A549 (cell line): Measurements from ENCODE around the gene APOBEC3G. TPM values are rescaled to one million over a fixed set of nuclear protein-coding genes. Genes with fewer than 3 reads are reported as not detected.

Source experiments
- ATAC-seq, 2 experiments: fragments of 200-7000 bp in 1 of 2; fragments of >200 bp in 1 of 2; cut with Nextera tagmentation in 1 of 2; cut with Tn5 transposase in 1 of 2; 3 replicates each; pipeline versions ENCODE4 v1.8.0 to v1.9.1; 2018 to 2020; ENCODE audit warnings: mild to moderate bottlenecking in 1 of 2, moderate library complexity in 1 of 2
- CTCF ChIA-PET: fragments of 300-600 bp; sonication (Branson Sonifier 250); formaldehyde crosslinking; extraction: SDS; loops from one replicate; lab custom pipeline; 2021; ENCODE audit warnings: antibody characterized with exemption, inconsistent platforms; lab: Yijun Ruan, JAX
- POLR2A ChIA-PET: fragments of 350-600 bp; formaldehyde crosslinking; extraction: SDS; loops from one replicate; lab custom pipeline; 2021; ENCODE audit warnings: antibody characterized with exemption, inconsistent platforms; lab: Yijun Ruan, JAX
- DNase-seq, 2 experiments: peaks; one replicate each; pipeline versions ENCODE4 v3.0.0 to v3.0.0-alpha.2; 2011 to 2016; ENCODE audit warnings: low read depth in 1 of 2, low spot score in 1 of 2
- FAIRE-seq: peaks from 2 replicates; lab custom pipeline; 2011; peaks lifted over from hg19 to GRCh38; lab: Jason Lieb, UNC
- H3K27ac ChIP-seq, 2 experiments: fragments of >200 bp; sonication (Bioruptor Twin); formaldehyde crosslinking; 3 replicates each; pipeline ENCODE4 v1.5.1; 2016 to 2017
- H3K4me1 ChIP-seq: fragments of >200 bp; sonication (Bioruptor Twin); formaldehyde crosslinking; 3 replicates; pipeline ENCODE4 v1.6.1; 2016
- H3K4me2 ChIP-seq: fragments of >200 bp; sonication (Bioruptor Twin); formaldehyde crosslinking; 3 replicates; pipeline ENCODE4 v1.6.1; 2016
- H3K4me3 ChIP-seq: fragments of >200 bp; sonication (Bioruptor Twin); formaldehyde crosslinking; 3 replicates; pipeline ENCODE4 v1.5.1; 2016
- H3K9me3 ChIP-seq: fragments of >200 bp; sonication (Bioruptor Twin); formaldehyde crosslinking; 3 replicates; pipeline ENCODE4 v1.6.1; 2016
- CBX2 ChIP-seq: fragments of 200-600 bp; sonication (generic); IDR thresholded peaks from 2 replicates; pipeline ENCODE4 v1.6.1; 2016; ENCODE audit warnings: low read depth, mild to moderate bottlenecking, borderline replicate concordance
- CHD4 ChIP-seq: fragments of 200-600 bp; sonication (generic); IDR thresholded peaks from 2 replicates; pipeline ENCODE4 v1.6.1; 2016; ENCODE audit warnings: antibody characterized with exemption, mild to moderate bottlenecking, borderline replicate concordance
- CTCF ChIP-seq: fragments of >200 bp; sonication (Bioruptor Twin); formaldehyde crosslinking; IDR thresholded peaks from 3 replicates; pipeline ENCODE4 v1.5.1; 2016
- ELK1 ChIP-seq: fragments of 150-350 bp; IDR thresholded peaks from 2 replicates; pipeline ENCODE4 v1.6.1; 2014; ENCODE audit warnings: low read depth, mild to moderate bottlenecking, low read length
- FOSB ChIP-seq: fragments of 250-450 bp; sonication (Bioruptor Pico); IDR thresholded peaks from 2 replicates; pipeline ENCODE4 v1.5.0; 2020; ENCODE audit warnings: mild to moderate bottlenecking, moderate library complexity
- FOXS1 ChIP-seq: fragments of 250-450 bp; sonication (Bioruptor Pico); IDR thresholded peaks from 2 replicates; pipeline ENCODE4 v1.5.0; 2020; ENCODE audit warnings: mild to moderate bottlenecking, moderate library complexity
- GATA3 ChIP-seq: IDR thresholded peaks from 2 replicates; pipeline ENCODE4 v1.6.1; 2012; ENCODE audit warnings: borderline replicate concordance
- HES2 ChIP-seq: fragments of >200 bp; sonication (Bioruptor Twin); formaldehyde crosslinking; IDR thresholded peaks from 2 replicates; pipeline ENCODE4 v1.6.1; 2016
- HOXA7 ChIP-seq: fragments of 250-450 bp; sonication (Bioruptor Pico); IDR thresholded peaks from 2 replicates; pipeline ENCODE4 v1.5.0; 2020; ENCODE audit warnings: mild to moderate bottlenecking, moderate library complexity
- HOXB13 ChIP-seq: fragments of 250-450 bp; sonication (Bioruptor Pico); IDR thresholded peaks from 2 replicates; pipeline ENCODE4 v1.5.0; 2020; ENCODE audit warnings: low read depth, mild to moderate bottlenecking, moderate library complexity
- HOXB5 ChIP-seq: fragments of 250-450 bp; sonication (Bioruptor Pico); IDR thresholded peaks from 2 replicates; pipeline ENCODE4 v1.5.0; 2020; ENCODE audit warnings: mild to moderate bottlenecking, moderate library complexity
- JUNB ChIP-seq: fragments of >200 bp; sonication (Bioruptor Twin); formaldehyde crosslinking; IDR thresholded peaks from 2 replicates; pipeline ENCODE4 v1.6.1; 2016
- KDM1A ChIP-seq: fragments of 200-600 bp; sonication (generic); IDR thresholded peaks from 2 replicates; pipeline ENCODE4 v1.6.1; 2016; ENCODE audit warnings: low read depth, mild to moderate bottlenecking
- KDM5A ChIP-seq: fragments of 200-600 bp; sonication (generic); IDR thresholded peaks from 2 replicates; pipeline ENCODE4 v1.6.1; 2016; ENCODE audit warnings: antibody characterized with exemption, mild to moderate bottlenecking
- MYC ChIP-seq: IDR thresholded peaks from 2 replicates; pipeline ENCODE4 v1.6.1; 2012; ENCODE audit warnings: mild to moderate bottlenecking, inconsistent platforms, low read length, improper control_type of control experiment, borderline replicate concordance
- NPAS2 ChIP-seq: fragments of 250-450 bp; sonication (Bioruptor Pico); IDR thresholded peaks from 2 replicates; pipeline ENCODE4 v1.8.0; 2022; ENCODE audit warnings: mild to moderate bottlenecking, moderate library complexity, borderline replicate concordance
- NR3C1 ChIP-seq: fragments of >200 bp; sonication (Bioruptor Twin); formaldehyde crosslinking; IDR thresholded peaks from 3 replicates; pipeline ENCODE4 v1.6.1; 2017
- POLR2A ChIP-seq: IDR thresholded peaks from 2 replicates; pipeline ENCODE4 v1.6.1; 2012; ENCODE audit warnings: mild to moderate bottlenecking, low read length
- POLR2AphosphoS2 ChIP-seq: conservative IDR thresholded peaks from 2 replicates; pipeline ENCODE4 v1.6.1; 2012; ENCODE audit warnings: low read length, improper control_type of control experiment, inconsistent platforms
- RCOR1 ChIP-seq: fragments of 150-350 bp; IDR thresholded peaks from 2 replicates; pipeline ENCODE4 v1.6.1; 2014; ENCODE audit warnings: antibody characterized with exemption, low read length, low read depth
- SMC3 ChIP-seq: fragments of >200 bp; sonication (Bioruptor Twin); formaldehyde crosslinking; IDR thresholded peaks from 3 replicates; pipeline ENCODE4 v1.6.1; 2018; ENCODE audit warnings: inconsistent platforms
- SREBF2 ChIP-seq: fragments of 450-650 bp; IDR thresholded peaks from 2 replicates; pipeline ENCODE4 v1.6.1; 2014; ENCODE audit warnings: mild to moderate bottlenecking, moderate library complexity
- ZC3H11A ChIP-seq: fragments of 450-650 bp; IDR thresholded peaks from 2 replicates; pipeline ENCODE4 v1.6.1; 2014; ENCODE audit warnings: antibody characterized with exemption, mild to moderate bottlenecking
- ZFP36 ChIP-seq: fragments of 450-650 bp; IDR thresholded peaks from 2 replicates; pipeline ENCODE4 v1.6.1; 2014; ENCODE audit warnings: borderline replicate concordance; ENCODE audit not compliant: partially characterized antibody
- WGBS: methylation state at CpG from one replicate; pipeline ENCODE4 v1.1.6; 2017; ENCODE audit errors: missing lambda C conversion rate; 5-methylcytosine and 5-hydroxymethylcytosine counted together
- polyA plus RNA-seq, 4 experiments: library from polyadenylated mRNA; depleted of rRNA in 3 of 4; stranded (reverse); fragments of >200 nt; fragmentation: RNase III in 1 of 4; extraction: RNeasy Plus Mini Kit Qiagen cat#74134 plus additional on column Dnase treatment in 1 of 4; gene quantifications; 2 replicates in 3 of 4; 3 replicates in 1 of 4; pipeline ENCODE4 v1.2.3, GENCODE V29; 2011 to 2017
- TF ChIP-seq, protein P1 (sequence below): IDR thresholded peaks from 2 replicates; pipeline ENCODE4 v1.6.1; 2012; ENCODE audit warnings: low read depth, borderline replicate concordance
- TF ChIP-seq, protein P2 (sequence below): fragments of >200 bp; sonication (Bioruptor Twin); formaldehyde crosslinking; IDR thresholded peaks from 3 replicates; pipeline ENCODE4 v1.6.1; 2016
- TF ChIP-seq, protein P3 (sequence below): IDR thresholded peaks from 2 replicates; pipeline ENCODE4 v1.6.1; 2012
- TF ChIP-seq, protein P4 (sequence below): IDR thresholded peaks from 2 replicates; pipeline ENCODE4 v1.6.1; 2012

The APOBEC3G gene
- polyA plus RNA-seq, 2 of the 4 experiments (the other 2 are of a cell fraction): not detected

DNA sequence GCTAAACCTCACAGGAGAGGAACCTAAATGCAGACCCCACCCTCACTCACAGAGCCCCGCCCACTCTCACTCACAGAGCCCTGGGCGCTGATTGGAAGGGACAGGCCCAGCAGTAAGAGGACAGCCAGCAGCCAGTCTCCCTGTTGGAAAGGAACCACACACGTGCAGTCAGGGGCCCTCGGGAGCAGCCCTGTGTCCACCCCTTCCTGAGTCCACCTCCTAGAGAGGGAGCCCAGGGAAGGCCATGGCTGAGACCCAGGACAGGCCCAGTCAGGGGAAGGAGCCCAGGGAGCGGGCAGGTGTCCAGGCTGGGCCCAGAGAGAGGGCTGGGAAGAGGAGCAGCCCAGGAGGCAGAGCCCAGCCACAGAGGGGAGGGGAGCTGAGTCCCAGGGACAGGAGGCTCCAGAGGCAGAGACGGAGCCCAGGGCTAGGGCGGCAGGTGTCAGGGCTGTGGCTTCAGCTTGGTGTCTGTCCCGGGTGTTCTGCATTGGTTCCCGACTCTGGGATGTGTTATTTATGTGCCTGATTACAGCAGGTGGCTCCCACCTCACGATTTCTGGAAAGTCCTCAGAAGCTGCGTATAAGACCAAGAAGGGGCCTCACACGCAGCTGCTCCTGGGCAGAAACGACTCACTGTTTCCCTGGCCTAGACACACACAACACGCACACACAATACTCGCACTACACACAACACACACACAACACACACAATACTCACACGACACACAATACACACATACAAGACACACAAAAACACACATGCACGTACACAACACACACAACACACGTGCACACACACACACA is 11.0 kb downstream of the APOBEC3G start:
- H3K9me3 ChIP-seq: no peaks in the 10 kb centered on the region
- no peak overlapping the region for H3K4me2 ChIP-seq
- TF ChIP-seq RCOR1: no peak
- no peak for TF ChIP-seq SMC3
- TF ChIP-seq FOSB (CRISPR knock-in tag): no peak
- TF ChIP-seq SREBF2: no peak
- no peak for TF ChIP-seq HES2
- no peak for TF ChIP-seq KDM1A
- no peak for TF ChIP-seq ZC3H11A
- TF ChIP-seq CHD4: no peak
- TF ChIP-seq ELK1: no peak
- no peak for TF ChIP-seq HOXB5
- no peak for TF ChIP-seq NPAS2 (CRISPR knock-in tag)
- no peak for TF ChIP-seq NR3C1
- no peak for TF ChIP-seq MYC
- no peak for TF ChIP-seq HOXB13
- TF ChIP-seq, protein P1, sequence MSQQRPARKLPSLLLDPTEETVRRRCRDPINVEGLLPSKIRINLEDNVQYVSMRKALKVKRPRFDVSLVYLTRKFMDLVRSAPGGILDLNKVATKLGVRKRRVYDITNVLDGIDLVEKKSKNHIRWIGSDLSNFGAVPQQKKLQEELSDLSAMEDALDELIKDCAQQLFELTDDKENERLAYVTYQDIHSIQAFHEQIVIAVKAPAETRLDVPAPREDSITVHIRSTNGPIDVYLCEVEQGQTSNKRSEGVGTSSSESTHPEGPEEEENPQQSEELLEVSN: no peak
- TF ChIP-seq HOXA7: no peak
- TF ChIP-seq ZFP36: no peak
- FAIRE-seq (no peak), DNase-seq (no peak), ATAC-seq (peak in 1 of 2 experiments; percentile 47; a peak in 3 of 6 replicates)
- H3K4me1 ChIP-seq: no peaks in the 10 kb centered on the region
- WGBS: 70% methylated on average over 13 of the region's 18 CpGs
- CTCF ChIA-PET: interaction anchor here (1.4 kb wide), 1 partner anchor 10 kb away, joined by 3 read pairs; no protein-coding TSS in a partner anchor
- no peak overlapping the region for H3K4me3 ChIP-seq
- no peak overlapping the region for H3K27ac ChIP-seq
- POLR2A ChIA-PET: no interaction called here

DNA sequence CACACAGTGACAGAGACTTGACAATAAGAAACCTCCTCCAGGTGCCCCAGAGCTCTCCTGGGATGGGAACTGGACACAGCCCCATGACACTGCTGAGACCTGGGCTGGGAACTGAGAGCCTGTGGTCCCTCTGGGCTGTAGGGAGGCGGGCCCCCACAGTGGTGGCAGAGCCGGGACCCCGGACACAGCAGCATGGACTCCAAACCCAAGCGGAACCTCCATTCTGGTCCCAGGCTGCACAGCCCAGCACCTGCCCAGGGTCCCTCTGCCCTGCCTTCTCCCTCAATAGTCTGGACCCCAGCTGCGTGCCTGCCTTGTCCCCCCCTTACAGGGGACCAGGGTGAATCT is 11.6 kb downstream of the APOBEC3G start:
- no peak for FAIRE-seq
- TF ChIP-seq, protein P2, sequence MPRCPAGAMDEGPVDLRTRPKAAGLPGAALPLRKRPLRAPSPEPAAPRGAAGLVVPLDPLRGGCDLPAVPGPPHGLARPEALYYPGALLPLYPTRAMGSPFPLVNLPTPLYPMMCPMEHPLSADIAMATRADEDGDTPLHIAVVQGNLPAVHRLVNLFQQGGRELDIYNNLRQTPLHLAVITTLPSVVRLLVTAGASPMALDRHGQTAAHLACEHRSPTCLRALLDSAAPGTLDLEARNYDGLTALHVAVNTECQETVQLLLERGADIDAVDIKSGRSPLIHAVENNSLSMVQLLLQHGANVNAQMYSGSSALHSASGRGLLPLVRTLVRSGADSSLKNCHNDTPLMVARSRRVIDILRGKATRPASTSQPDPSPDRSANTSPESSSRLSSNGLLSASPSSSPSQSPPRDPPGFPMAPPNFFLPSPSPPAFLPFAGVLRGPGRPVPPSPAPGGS: no peak
- no peak for TF ChIP-seq POLR2AphosphoS2
- H3K4me1 ChIP-seq: no peaks in the 10 kb centered on the region
- no peak overlapping the region for H3K4me2 ChIP-seq
- no peak for DNase-seq
- no peak overlapping the region for H3K4me3 ChIP-seq
- ChIA-PET CTCF (interaction anchor here (0.6 to 1.4 kb wide), 2 partner anchors 10 to 246 kb away, joined by 3 read pairs; no protein-coding TSS in a partner anchor), POLR2A (no interaction called here)
- no peak overlapping the region for H3K27ac ChIP-seq
- no peak for ATAC-seq
- no peaks in the 10 kb centered on the region for H3K9me3 ChIP-seq
- 60% methylated on average over 1 of the region's 5 CpGs for WGBS

- ChIA-PET CTCF (interaction anchor here (1.4 kb wide), 1 partner anchor 8 kb away, joined by 3 read pairs; no protein-coding TSS in a partner anchor), POLR2A (no interaction called here)
- no peak overlapping the region for H3K4me3 ChIP-seq
- no peak for FAIRE-seq
- no peak for ATAC-seq
- no peak overlapping the region for H3K4me2 ChIP-seq
- no peak for DNase-seq
- no peak overlapping the region for H3K27ac ChIP-seq
- 41% methylated on average over 6 of the region's 6 CpGs for WGBS
- no peaks in the 10 kb centered on the region for H3K9me3 ChIP-seq
- H3K4me1 ChIP-seq: no peaks in the 10 kb centered on the region
- no peak for TF ChIP-seq CTCF
- TF ChIP-seq JUNB: no peak
- TF ChIP-seq KDM5A: no peak
- TF ChIP-seq, protein P3, sequence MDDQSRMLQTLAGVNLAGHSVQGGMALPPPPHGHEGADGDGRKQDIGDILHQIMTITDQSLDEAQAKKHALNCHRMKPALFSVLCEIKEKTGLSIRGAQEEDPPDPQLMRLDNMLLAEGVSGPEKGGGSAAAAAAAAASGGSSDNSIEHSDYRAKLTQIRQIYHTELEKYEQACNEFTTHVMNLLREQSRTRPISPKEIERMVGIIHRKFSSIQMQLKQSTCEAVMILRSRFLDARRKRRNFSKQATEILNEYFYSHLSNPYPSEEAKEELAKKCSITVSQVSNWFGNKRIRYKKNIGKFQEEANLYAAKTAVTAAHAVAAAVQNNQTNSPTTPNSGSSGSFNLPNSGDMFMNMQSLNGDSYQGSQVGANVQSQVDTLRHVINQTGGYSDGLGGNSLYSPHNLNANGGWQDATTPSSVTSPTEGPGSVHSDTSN: no peak
- no peak for TF ChIP-seq CBX2
- no peak for TF ChIP-seq ELK1
- no peak for TF ChIP-seq FOXS1 (CRISPR knock-in tag)
- no peak for TF ChIP-seq POLR2A
- TF ChIP-seq NR3C1: no peak
- no peak for TF ChIP-seq SMC3
- TF ChIP-seq, protein P4, sequence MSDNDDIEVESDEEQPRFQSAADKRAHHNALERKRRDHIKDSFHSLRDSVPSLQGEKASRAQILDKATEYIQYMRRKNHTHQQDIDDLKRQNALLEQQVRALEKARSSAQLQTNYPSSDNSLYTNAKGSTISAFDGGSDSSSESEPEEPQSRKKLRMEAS: no peak
- no peak for TF ChIP-seq GATA3
Observed at GRCh38 chr22:39089928-39090327, 12.9 kb downstream of the APOBEC3G start.
